NCI-H146 treated with DMSO at 0.1 percent for 48 hours (cell line): Measurements from ENCODE around the gene RAD17.
"Not testable (repeated sequence)": the region's sequence is repeated elsewhere in the genome, so short reads cannot be mapped to it uniquely, and the experiment has no call there.

Experiments
- DNase-seq: peaks from one replicate; lab custom pipeline; 2025; ENCODE audit not compliant: unreplicated experiment; lab: John Stamatoyannopoulos, UW

The RAD17 gene

DNA sequence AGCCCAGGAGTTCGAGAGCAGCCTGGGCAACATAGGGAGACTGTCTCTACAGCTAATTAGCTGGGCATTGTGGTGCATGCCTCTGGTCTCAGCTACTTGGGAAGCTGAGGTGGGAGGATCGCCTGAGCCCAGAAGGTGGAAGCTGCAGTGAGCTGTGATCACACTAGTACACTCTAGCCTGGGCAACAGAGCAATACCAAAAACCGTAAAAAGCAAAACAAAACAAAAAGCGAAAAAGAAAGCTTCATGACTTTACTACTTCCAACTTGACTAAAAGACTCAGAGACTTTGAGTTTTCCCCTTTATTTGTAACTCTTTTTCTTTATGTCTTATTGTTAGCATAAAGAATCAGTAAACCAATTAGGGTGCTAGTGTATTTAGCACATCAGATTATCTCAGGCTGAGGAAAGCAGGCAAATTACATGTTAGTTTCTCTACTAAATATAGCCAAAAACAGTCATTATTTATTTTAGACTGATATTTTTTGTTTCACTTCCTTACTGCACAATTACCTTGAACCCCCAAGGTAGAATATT lies 5.4 kb downstream of the RAD17 start:
- DNase-seq, result no peak

DNA sequence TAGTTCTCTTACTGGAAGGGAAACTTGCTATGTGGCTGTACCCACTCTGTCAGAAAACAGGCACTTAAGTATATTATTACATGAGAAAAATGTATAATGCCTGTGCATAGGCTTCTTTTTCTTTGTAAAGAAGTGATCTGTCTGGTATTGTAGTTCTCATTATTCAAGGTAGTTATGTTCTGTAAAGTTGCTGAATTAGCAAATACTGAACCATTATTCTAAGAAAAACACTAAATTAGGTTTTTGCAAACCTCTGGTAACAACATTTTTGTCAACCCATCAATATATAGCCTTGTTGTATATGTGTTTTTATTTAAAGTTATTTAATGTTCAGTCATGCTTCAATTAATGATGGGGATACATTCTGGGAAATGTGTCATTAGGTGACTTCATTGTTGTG lies 8.8 kb downstream of the RAD17 start:
- DNase-seq, result no peak

DNA sequence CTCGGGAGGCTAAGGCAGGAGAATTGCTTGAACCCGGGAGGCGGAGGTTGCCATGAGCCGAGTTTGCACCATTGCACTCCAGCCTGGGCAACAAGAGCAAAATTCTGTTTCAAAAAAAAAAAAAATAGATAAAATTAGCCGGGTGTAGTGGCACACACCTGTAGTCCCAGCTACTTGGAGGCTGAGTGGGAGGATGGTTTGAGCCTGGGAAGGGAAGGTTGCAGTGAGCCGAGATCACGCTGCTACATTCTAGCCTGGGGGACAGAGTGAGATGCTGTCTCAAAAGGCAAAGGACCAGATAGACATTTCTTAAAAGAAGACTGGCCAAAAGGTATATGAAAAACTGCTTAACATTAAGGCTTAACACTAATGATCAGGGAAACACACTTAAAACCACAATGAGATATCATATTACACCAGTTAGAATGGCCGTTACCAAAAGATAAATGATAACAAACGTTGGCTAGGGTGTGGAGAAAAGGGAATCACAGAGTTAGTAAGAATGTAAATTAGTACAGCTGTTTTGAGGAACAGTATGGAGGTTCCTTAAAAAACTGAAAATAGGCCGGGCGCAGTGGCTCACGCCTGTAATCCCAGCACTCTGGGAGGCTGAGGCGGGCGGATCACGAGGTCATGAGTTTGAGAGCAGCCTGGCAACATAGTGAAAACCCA lies 35.2 kb downstream of the RAD17 start:
- no peak for DNase-seq

GRCh38 chr5:69414885-69415583 lies 45.4 kb downstream of the RAD17 start, which contains the start of gene MARVELD2:
Gene MARVELD2 (plus strand): TSS chr5:69415116. CDS start chr5:69419386, 4,270 bp downstream.
- peak; percentile 81 for DNase-seq

- DNase-seq, result no peak
Observed at GRCh38 chr5:69415584-69415958, 46.0 kb downstream of the RAD17 start.

DNA sequence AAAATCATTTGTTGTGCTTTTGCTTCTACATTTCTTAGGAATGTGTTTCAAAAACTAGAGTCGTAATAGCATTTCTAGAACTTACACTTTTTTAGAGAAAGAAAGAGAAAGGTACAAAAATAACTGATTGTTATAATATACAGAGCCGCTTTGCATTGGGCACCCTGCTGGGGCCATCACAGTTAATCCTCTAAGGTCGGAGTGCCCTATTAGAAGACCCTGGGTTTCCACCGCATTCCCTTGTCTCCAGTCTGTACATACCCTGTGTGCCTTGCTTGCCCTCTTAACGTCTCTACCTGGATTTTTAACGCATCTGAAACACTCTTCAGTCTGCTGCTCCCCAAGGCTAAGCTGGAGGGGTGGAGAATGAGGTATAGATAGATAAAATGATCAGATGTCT lies 46.6 kb downstream of the RAD17 start:
- peak; percentile 12 for DNase-seq

- DNase-seq, result no peak
Observed at GRCh38 chr5:69416699-69417098, 47.1 kb downstream of the RAD17 start.

GRCh38 chr5:69418554-69418953 lies 48.9 kb downstream of the RAD17 start:
- DNase-seq, result no peak

GRCh38 chr5:69431424-69432303 lies 62.0 kb downstream of the RAD17 start:
- DNase-seq, result no peak

DNA sequence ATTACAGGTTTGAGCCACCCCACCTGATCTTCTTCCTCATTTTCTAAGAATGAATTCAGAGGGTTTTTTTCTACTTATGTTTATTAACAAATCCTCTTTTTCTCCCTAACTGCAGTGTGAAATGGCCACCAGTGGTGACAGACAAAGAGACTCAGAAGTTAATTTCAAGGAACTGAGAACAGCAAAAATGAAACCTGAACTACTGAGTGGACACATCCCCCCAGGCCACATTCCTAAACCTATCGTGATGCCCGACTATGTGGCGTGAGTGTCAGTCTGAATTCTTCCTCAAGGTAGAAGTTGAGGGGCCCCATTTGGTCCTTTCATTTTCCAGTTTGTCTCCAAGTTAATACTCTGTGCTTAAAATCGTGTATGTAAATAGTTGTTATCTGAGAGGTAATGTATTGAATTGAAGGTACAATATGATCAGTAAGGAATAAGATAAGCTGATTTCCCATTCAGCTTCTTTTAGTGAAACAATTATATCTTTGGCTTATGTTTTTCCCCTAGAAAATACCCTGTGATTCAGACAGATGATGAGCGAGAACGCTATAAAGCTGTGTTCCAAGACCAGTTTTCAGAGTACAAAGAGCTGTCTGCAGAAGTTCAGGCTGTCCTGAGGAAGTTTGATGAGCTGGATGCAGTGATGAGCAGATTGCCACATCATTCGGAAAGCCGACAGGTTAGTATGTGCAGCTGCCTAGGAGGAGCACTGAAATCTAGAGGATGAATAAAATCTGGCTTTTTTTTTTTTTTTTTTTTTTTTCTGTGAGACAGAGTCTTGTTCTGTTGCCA lies 63.0 kb downstream of the RAD17 start:
- no peak for DNase-seq

- DNase-seq, result not testable (repeated sequence)
Observed at GRCh38 chr5:69435276-69435884, 65.8 kb downstream of the RAD17 start.

DNA sequence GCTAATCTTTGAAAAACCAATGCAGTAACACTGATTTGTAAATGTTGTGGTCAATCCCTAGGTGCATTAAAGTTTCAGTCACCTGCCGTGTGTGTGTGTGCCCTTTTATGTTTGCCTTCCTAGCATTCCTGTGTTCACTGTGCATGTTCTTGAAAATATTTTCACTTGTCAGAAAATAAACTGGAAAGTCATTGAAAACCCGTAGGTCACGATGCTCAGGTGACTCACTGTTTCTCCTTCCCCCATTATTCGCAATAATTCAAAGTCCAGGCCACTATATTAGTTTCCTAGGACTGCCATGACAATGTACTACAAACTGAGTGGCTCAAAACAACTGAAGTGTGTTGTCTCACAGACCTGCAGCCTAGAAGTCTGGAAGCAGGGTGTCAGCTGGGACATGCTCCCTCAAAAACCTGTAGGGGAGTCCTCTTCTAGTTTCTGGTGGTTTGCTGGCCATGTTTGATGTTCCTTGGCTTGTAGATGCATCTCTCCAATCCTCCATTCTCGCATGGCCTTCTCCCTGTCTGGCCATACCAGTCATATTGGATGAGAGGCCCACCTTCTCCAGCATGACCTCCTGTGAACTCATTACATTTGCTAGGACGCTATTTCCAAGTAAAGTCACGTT lies 74.6 kb downstream of the RAD17 start:
- DNase-seq, result no peak

DNA sequence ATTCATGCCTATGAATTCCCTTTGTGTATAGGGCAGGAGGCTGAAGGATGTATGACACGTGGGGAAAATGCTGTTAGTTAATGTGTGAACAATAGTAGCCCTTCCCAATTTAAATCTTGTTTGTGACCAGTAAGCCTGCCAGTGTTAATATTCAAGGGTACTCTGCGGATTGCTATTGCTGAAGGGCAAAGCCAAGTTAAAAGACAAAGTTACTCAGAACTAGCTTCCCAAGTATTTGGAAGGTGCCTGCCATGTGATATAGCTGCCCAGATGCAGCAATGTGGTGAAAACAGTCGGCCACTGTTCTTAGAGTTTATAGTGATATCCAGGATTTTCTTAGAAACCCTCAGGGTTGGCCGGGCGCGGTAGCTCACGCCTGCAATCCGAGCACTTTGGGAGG lies 79.9 kb downstream of the RAD17 start:
- no peak for DNase-seq

DNA sequence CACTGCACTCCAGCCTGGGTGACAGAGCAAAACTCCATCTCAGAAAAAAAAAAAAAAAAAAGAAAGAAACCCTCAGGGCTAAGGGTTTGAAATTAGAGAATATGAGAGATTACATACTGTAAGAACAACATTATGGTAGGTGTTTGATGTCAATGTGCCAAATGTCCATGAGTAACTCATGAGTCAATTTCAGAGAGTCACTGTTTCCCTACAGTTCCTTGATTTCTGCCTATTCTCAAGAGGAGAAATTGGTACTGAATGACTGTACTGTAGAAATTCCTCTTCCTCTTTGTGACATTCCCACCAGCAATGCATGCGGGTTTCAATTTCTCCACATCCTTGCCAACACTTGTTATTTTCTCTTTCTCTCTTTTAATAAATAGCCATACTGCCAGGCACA lies 80.5 kb downstream of the RAD17 start:
- DNase-seq, result no peak

- not testable (repeated sequence) for DNase-seq
Observed at GRCh38 chr5:69450527-69450926, 80.9 kb downstream of the RAD17 start.

- no peak for DNase-seq
Observed at GRCh38 chr5:69451941-69452647, 82.5 kb downstream of the RAD17 start.

DNA sequence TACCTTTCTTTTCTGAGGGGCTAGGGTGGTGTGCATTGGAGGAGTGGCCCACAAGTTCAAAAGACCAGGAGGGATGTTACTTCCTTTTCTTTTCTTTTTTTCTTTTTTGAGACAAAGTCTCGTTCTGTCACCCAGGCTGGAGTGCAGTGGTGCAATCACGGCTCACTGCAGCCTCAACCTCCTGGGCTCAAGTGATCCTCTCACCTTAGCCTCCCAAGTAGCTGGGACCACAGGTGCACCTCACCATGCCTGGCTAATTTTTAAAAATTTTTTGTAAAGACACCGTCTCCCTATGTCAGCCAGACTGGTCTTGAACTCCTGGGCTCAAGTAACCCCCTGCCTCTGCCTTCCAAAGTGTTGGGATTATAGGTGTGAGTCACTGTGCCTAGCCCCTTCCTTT lies 83.9 kb downstream of the RAD17 start:
- not testable (repeated sequence) for DNase-seq

DNA sequence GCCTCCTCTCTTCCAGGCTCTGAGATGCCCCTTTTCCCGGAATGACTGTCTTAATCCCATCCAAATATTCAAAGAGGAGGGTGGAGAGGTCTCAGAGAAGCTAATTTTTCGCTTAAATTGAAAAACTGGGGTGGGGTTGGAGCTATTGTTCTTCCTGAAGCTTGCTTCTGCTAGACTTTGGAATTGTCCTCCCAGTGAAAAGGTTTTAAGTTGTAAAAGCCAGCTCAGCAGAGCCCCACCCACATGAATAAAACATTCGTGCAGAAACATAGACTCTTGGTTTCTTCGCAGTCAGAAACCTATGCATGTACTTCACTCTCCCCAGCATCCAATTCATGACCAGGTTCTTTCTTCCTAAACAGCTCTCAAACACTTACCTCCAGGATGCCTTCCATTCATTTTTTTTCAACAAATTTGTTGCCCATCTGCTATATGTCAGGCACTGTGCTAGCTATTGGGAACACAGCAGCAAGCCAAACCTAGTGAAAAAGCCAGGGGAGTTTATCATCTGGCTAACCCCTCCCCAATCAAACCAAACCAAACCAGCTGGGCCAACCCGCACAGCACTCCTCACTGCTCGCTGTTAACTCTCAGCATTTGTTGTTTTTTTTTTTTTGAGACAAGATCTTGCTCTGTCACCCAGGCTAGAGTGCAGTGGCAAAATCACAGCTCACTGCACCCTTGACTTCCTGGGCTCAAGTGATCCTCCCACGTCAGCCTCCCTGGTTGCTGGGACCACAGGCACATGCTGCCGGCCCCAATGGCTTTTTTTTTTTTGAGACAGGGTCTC lies 85.0 kb downstream of the RAD17 start:
- no peak for DNase-seq
